OCI-LY7 (cell line): Measurements from ENCODE around the gene GJC1. TPM values are rescaled to one million over a fixed set of nuclear protein-coding genes. Genes with fewer than 3 reads are reported as not detected.
A peak's percentile ranks its signal among the peaks of the same experiment; 100 is the strongest.

ENCODE experiments used
- BruUV-seq: library from RNA; stranded (reverse); fragments of 400-500 nt; replicated peaks from 2 replicates; lab custom pipeline; 2021; lab: Mats Ljungman, UMichigan
- CTCF ChIA-PET: fragments of 300-600 bp; sonication (Branson Sonifier 250); formaldehyde crosslinking; loops from one replicate; lab custom pipeline; 2022; ENCODE audit warnings: antibody characterized with exemption; ENCODE audit not compliant: unreplicated experiment; lab: Charles Lee
- POLR2A ChIA-PET: fragments of 300-600 bp; sonication (Branson Sonifier 250); formaldehyde crosslinking; loops from one replicate; lab custom pipeline; 2022; ENCODE audit warnings: antibody characterized with exemption; lab: Charles Lee
- DNase-seq: peaks from one replicate; pipeline ENCODE4 v3.0.0-alpha.2; 2015; ENCODE audit warnings: low spot score
- H2AFZ ChIP-seq: fragments of 200-600 bp; sonication (generic), shearing (Covaris generic); 2 replicates; pipeline ENCODE4 v1.6.1; 2014; ENCODE audit warnings: mild to moderate bottlenecking, antibody characterized with exemption, low read length, moderate library complexity
- H3K27ac ChIP-seq: fragments of 200-600 bp; sonication (generic); 2 replicates; pipeline ENCODE4 v1.5.1; 2014; ENCODE audit warnings: mixed run types, low read depth, mild to moderate bottlenecking, moderate library complexity, low read length, inconsistent platforms; ENCODE audit not compliant: poor library complexity, severe bottlenecking
- H3K36me3 ChIP-seq: fragments of 200-600 bp; sonication (generic); 2 replicates; pipeline ENCODE4 v1.6.1; 2014; ENCODE audit warnings: mild to moderate bottlenecking, antibody characterized with exemption, low read length, moderate library complexity, mixed read lengths; ENCODE audit not compliant: insufficient read depth
- H3K4me1 ChIP-seq: fragments of 200-600 bp; sonication (generic); 2 replicates; pipeline ENCODE4 v1.5.1; 2014; ENCODE audit warnings: mild to moderate bottlenecking, low read length; ENCODE audit not compliant: insufficient read depth, poor library complexity, severe bottlenecking
- H3K4me2 ChIP-seq: fragments of 200-600 bp; sonication (generic); 2 replicates; pipeline ENCODE4 v1.6.1; 2014; ENCODE audit warnings: mild to moderate bottlenecking, low read length
- H3K4me3 ChIP-seq: fragments of 200-600 bp; sonication (generic); 2 replicates; pipeline ENCODE4 v1.5.1; 2014; ENCODE audit warnings: mild to moderate bottlenecking, low read depth, low read length; ENCODE audit not compliant: poor library complexity, severe bottlenecking
- H3K79me2 ChIP-seq: fragments of 200-600 bp; sonication (generic); 2 replicates; pipeline ENCODE4 v1.6.1; 2016; ENCODE audit warnings: low read depth, mild to moderate bottlenecking, low read length, moderate library complexity, mixed read lengths; ENCODE audit not compliant: insufficient read depth
- H3K9me2 ChIP-seq: fragments of 200-600 bp; sonication (generic); 2 replicates; pipeline ENCODE4 v1.6.1; 2016; ENCODE audit warnings: mild to moderate bottlenecking, low read length, mixed read lengths; ENCODE audit not compliant: insufficient read depth
- H3K9me3 ChIP-seq: fragments of 200-600 bp; sonication (generic); 2 replicates; pipeline ENCODE4 v1.6.1; 2014; ENCODE audit warnings: mild to moderate bottlenecking, mixed run types, low read length, mixed read lengths
- H4K20me1 ChIP-seq: fragments of 200-600 bp; sonication (generic); 2 replicates; pipeline ENCODE4 v1.6.1; 2014; ENCODE audit warnings: mild to moderate bottlenecking, antibody characterized with exemption, low read length, moderate library complexity, mixed read lengths; ENCODE audit not compliant: insufficient read depth
- EZH2phosphoT487 ChIP-seq: fragments of 200-600 bp; sonication (generic); IDR thresholded peaks from 2 replicates; pipeline ENCODE4 v1.6.1; 2018; ENCODE audit warnings: low read depth, borderline replicate concordance, mild to moderate bottlenecking, mixed run types, antibody characterized with exemption, low read length, moderate library complexity, mixed read lengths
- intact Hi-C: fragments of 100-400 bp; cut with micrococcal nuclease; formaldehyde crosslinking; loops from one replicate; pipeline ENCODE4 v1.10.0; 2022; ENCODE audit not compliant: unreplicated experiment
- total RNA-seq, 2 experiments: library from RNA; depleted of rRNA in 1 of 2; stranded (reverse); fragments of >200 nt in 1 of 2; shearing (Covaris generic) in 1 of 2; gene quantifications; 2 replicates each; pipeline ENCODE4 v1.2.3, GENCODE V29; 2014 to 2022
- TF ChIP-seq, protein P1 (sequence below): fragments of 200-600 bp; sonication (generic); conservative IDR thresholded peaks from 2 replicates; pipeline ENCODE4 v1.5.1; 2014; ENCODE audit warnings: mild to moderate bottlenecking, antibody characterized with exemption, low read length, moderate library complexity, mixed read lengths

The GJC1 gene
- total RNA-seq, 2 experiments from 2014 or later: 14.2 to 19.5 TPM

- POLR2A ChIA-PET: interaction anchor here (0.6 kb wide), 2 partner anchors 8 to 148 kb away, joined by 3 to 4 read pairs; no protein-coding TSS in a partner anchor
- H4K20me1 ChIP-seq: no peaks in the 10 kb centered on the region
- no peaks in the 10 kb centered on the region for H3K79me2 ChIP-seq
- TF ChIP-seq, protein P1, sequence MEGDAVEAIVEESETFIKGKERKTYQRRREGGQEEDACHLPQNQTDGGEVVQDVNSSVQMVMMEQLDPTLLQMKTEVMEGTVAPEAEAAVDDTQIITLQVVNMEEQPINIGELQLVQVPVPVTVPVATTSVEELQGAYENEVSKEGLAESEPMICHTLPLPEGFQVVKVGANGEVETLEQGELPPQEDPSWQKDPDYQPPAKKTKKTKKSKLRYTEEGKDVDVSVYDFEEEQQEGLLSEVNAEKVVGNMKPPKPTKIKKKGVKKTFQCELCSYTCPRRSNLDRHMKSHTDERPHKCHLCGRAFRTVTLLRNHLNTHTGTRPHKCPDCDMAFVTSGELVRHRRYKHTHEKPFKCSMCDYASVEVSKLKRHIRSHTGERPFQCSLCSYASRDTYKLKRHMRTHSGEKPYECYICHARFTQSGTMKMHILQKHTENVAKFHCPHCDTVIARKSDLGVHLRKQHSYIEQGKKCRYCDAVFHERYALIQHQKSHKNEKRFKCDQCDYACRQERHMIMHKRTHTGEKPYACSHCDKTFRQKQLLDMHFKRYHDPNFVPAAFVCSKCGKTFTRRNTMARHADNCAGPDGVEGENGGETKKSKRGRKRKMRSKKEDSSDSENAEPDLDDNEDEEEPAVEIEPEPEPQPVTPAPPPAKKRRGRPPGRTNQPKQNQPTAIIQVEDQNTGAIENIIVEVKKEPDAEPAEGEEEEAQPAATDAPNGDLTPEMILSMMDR: no peak
- no peak for TF ChIP-seq EZH2phosphoT487
- BruUV-seq: no TSS peak
- DNase-seq: no peak
- CTCF ChIA-PET: interaction anchor here (0.7 kb wide), 1 partner anchor 172 kb away, joined by 7 read pairs; no protein-coding TSS in a partner anchor
- H3K4me1 ChIP-seq: no peaks in the 10 kb centered on the region
- intact Hi-C loops: no loop called here
- H3K36me3 ChIP-seq: no peaks in the 10 kb centered on the region
- H3K4me3 ChIP-seq: no peak overlapping the region
- no peaks in the 10 kb centered on the region for H3K9me2 ChIP-seq
- H3K4me2 ChIP-seq: no peak overlapping the region
- no peak overlapping the region for H2AFZ ChIP-seq
- no peak overlapping the region for H3K27ac ChIP-seq
- H3K9me3 ChIP-seq: no peaks in the 10 kb centered on the region
These were observed 7.1 kb upstream of the GJC1 start for GRCh38 chr17:44837196-44837595.

GRCh38 chr17:44832805-44833204 lies 2.7 kb upstream of the GJC1 start:
- Histone ChIP-seq H4K20me1 (peaks cover 7% of the 10 kb centered on the region; the same call in 1 of the 2 replicates), H3K79me2 (peaks cover 14% of the 10 kb centered on the region), H2AFZ (no peak overlapping the region), H3K9me2 (no peaks in the 10 kb centered on the region), H3K36me3 (no peaks in the 10 kb centered on the region), H3K4me1 (peaks cover 18% of the 10 kb centered on the region), H3K4me2 (no peak overlapping the region), H3K4me3 (no peak overlapping the region), H3K9me3 (no peaks in the 10 kb centered on the region), H3K27ac (no peak overlapping the region)
- ChIA-PET POLR2A (no interaction called here), CTCF (no interaction called here)
- TF ChIP-seq, protein P1: no peak
- no peak for TF ChIP-seq EZH2phosphoT487
- no TSS peak for BruUV-seq
- no peak for DNase-seq
- intact Hi-C loops: no loop called here

DNA sequence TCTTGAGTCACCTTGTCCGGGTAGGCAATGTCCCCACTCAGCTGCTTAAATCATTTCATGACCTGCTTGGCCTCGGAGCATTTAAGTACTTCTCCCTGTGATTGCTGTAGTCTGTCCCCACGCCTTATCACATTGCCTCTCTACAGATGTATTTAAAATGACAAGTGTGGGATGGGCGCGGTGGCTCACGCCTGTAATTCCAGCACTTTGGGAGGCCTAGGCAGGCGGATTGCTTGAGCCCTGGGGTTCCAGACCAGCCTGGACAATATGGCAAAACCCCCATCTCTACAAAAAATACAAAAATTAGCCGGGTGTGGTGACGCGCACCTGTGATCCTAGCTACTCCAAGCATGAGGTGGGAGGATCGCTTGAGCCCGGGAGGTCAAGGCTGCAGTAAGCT lies 1.3 kb upstream of the GJC1 start:
- TF ChIP-seq EZH2phosphoT487: no peak
- TF ChIP-seq, protein P1: no peak
- ChIA-PET POLR2A (no interaction called here), CTCF (no interaction called here)
- Histone ChIP-seq H2AFZ (peak overlapping the region; percentile 98; the same call in 1 of the 2 replicates), H3K9me3 (no peaks in the 10 kb centered on the region), H3K4me1 (peaks cover 25% of the 10 kb centered on the region), H3K36me3 (no peaks in the 10 kb centered on the region), H3K79me2 (peaks cover 29% of the 10 kb centered on the region), H3K27ac (no peak overlapping the region), H3K9me2 (no peaks in the 10 kb centered on the region), H3K4me2 (no peak overlapping the region), H3K4me3 (no peak overlapping the region), H4K20me1 (peaks cover 12% of the 10 kb centered on the region)
- no peak for DNase-seq
- intact Hi-C loops: no loop called here
- BruUV-seq: no TSS peak
